ENCODE results near the gene ZNF503.

- TF ChIP-seq CTCF (IDR thresholded peaks at IDR 0.05) (peak; percentile 77 to 99 (median 95)), POLR2A (IDR thresholded peaks at IDR 0.05) (peak; percentile 13 to 63 (median 58))
These were observed 6.3 kb downstream of the ZNF503 start for GRCh38 chr10:75395066-75395931.

Data from body of pancreas (tissue), 4 donors.